NCI-H1436 treated with DMSO at 0.1 percent for 48 hours (cell line): ENCODE measurements around the gene FBXL17.
"Not testable (repeated sequence)": the region's sequence is repeated elsewhere in the genome, so short reads cannot be mapped to it uniquely, and the experiment has no call there.

ENCODE experiments used
- DNase-seq: peaks from one replicate; lab custom pipeline; 2025; lab: John Stamatoyannopoulos, UW

The FBXL17 gene

GRCh38 chr5:108164574-108164973 lies 217.3 kb downstream of the FBXL17 start:
- DNase-seq, result no peak

- DNase-seq, result not testable (repeated sequence)
Measured at GRCh38 chr5:108152854-108153253, 229.0 kb downstream of the FBXL17 start.

- DNase-seq, result no peak
Measured at GRCh38 chr5:108149369-108149768, 232.5 kb downstream of the FBXL17 start.

- DNase-seq, result no peak
Measured at GRCh38 chr5:108148715-108149139, 233.2 kb downstream of the FBXL17 start.

- no peak for DNase-seq
Measured at GRCh38 chr5:108146222-108146621, 235.7 kb downstream of the FBXL17 start.

GRCh38 chr5:108145351-108145750 lies 236.5 kb downstream of the FBXL17 start:
- DNase-seq, result no peak

- no peak for DNase-seq
Measured at GRCh38 chr5:108144332-108144731, 237.6 kb downstream of the FBXL17 start.

GRCh38 chr5:108143581-108143980 lies 238.3 kb downstream of the FBXL17 start:
- no peak for DNase-seq

GRCh38 chr5:108141676-108142075 lies 240.2 kb downstream of the FBXL17 start:
- DNase-seq, result no peak

GRCh38 chr5:108136493-108136892 lies 245.4 kb downstream of the FBXL17 start:
- DNase-seq, result no peak

GRCh38 chr5:108129129-108129528 lies 252.8 kb downstream of the FBXL17 start:
- no peak for DNase-seq

- DNase-seq, result no peak
Measured at GRCh38 chr5:108125771-108126511, 256.0 kb downstream of the FBXL17 start.

GRCh38 chr5:108124596-108124995 lies 257.3 kb downstream of the FBXL17 start:
- no peak for DNase-seq

- no peak for DNase-seq
Measured at GRCh38 chr5:108122702-108123101, 259.2 kb downstream of the FBXL17 start.

GRCh38 chr5:108118813-108119514 lies 262.9 kb downstream of the FBXL17 start:
- no peak for DNase-seq

- DNase-seq, result no peak
Measured at GRCh38 chr5:108115673-108116072, 266.2 kb downstream of the FBXL17 start.

GRCh38 chr5:108113950-108114349 lies 267.9 kb downstream of the FBXL17 start:
- DNase-seq, result no peak

- no peak for DNase-seq
Measured at GRCh38 chr5:108111736-108112135, 270.2 kb downstream of the FBXL17 start.

- DNase-seq, result no peak
Measured at GRCh38 chr5:108109059-108109458, 272.8 kb downstream of the FBXL17 start.

GRCh38 chr5:108104448-108104847 lies 277.4 kb downstream of the FBXL17 start:
- no peak for DNase-seq

GRCh38 chr5:108102463-108102862 lies 279.4 kb downstream of the FBXL17 start:
- no peak for DNase-seq

- DNase-seq, result no peak
Measured at GRCh38 chr5:108101821-108102220, 280.1 kb downstream of the FBXL17 start.

- no peak for DNase-seq
Measured at GRCh38 chr5:108101130-108101529, 280.8 kb downstream of the FBXL17 start.

GRCh38 chr5:108094800-108095199 lies 287.1 kb downstream of the FBXL17 start:
- DNase-seq, result no peak
